ENCODE measurements around the gene NHLRC4.
A peak's percentile ranks its signal among the peaks of the same experiment; 100 is the strongest.

The NHLRC4 gene

DNA sequence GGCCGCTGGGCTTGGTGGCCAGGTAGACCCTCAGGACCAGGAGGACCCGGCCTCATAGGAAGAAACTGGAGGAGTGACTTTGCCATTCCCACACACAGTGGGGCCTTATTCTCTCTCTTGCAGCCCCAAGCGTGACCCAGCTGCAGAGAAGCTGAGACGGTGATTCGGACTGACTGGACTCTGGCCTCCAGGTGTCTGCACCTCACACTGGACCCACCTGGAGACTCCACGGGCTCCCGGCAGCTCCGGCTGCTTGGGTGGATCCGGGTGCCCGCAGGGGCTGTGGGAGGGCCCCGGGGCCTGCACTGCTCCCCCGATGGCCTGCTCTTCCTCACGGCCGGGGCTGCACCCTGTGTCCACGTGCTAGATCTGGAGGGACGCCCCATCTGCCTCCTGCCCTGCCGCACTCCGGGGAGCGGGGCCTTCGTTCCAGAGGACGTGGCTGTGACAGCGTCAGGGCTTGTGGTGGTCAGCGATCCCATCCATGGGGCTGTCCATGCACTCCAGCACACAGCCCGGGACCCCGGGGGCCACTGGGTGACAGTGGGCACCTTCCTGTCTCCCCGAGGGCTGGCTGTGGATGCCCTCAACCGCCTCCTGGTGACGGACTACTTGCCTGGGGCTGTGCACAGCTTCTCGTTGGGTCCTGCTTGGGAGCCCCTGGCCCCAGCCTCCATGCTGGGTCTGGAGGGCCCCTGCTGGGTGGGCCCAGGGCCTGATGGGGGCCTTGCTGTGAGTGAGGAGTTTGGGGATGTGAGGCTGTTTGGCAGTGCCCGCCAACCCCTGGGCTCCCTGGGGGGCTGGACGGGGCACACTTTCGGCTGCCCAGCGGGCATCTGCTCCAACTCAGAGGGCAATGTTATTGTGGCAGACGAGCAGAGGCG, 810 bp downstream of the NHLRC4 start (continued):
- TF ChIP-seq, protein P1, sequence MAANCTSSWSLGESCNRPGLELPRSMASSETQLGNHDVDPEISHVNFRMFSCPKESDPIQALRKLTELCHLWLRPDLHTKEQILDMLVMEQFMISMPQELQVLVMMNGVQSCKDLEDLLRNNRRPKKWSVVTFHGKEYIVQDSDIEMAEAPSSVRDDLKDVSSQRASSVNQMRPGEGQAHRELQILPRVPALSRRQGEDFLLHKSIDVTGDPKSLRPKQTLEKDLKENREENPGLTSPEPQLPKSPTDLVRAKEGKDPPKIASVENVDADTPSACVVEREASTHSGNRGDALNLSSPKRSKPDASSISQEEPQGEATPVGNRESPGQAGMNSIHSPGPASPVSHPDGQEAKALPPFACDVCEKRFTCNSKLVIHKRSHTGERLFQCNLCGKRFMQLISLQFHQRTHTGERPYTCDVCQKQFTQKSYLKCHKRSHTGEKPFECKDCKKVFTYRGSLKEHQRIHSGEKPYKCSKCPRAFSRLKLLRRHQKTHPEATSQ (tag by site-specific recombination; IDR thresholded peaks at IDR 0.05): no peak

DNA sequence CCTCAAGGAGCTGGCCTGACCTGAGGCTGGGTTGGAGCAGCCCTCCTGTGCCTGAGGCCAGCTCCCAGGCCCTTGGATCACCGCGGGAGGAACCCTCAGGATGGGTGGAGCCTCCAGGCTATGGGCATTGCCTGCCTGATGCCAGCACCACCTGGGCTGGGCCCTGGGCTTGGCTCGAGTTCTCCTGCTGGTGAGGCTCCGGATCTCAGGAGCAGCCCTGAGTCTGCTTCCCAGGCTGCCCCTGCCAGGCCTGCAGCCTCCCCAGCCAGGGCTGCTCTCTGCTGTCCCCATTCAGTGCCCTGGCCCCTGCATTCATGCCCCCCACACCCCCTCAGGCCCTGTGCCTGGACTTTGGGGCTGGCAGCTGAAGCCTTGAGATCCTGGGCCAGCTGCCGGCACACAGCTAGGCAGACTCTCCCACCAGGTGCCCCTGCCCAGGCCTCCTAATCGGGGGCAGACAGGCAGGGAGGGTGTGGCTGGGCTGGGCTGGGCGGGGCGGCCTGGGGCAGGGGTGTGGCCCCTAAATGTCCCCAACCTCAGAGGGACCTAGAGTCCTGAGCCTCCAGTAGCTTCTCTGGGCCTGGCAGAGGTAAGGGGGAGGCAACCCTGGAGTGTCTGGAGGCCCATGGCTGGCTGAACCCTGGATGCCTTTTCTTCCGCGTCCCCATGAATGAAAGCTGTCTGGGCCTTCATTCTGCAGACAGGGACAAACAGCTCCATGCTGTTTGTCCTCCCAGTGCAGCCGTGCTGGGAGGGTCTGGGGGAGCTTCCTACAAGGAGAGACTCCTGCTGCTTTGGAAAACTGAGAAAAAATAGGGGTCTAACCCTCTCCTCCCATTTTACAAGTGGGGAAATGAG, 1.8 kb downstream of the NHLRC4 start:
- Histone ChIP-seq H3K36me3 (ENCODE audit: control insufficient read depth in 2 of 2, insufficient read depth in 1 of 2, low read length in 2 of 2) (peaks cover 0 to 18% of the 10 kb centered on the region in 2 experiments; a peak in 1 of 3 replicates), H3K27ac (ENCODE audit: extremely low read depth, low read depth, low read length) (peak overlapping the region; percentile 89; the same call in 1 of the 2 replicates), H3K4me1 (ENCODE audit: control insufficient read depth, insufficient read depth, low read length) (peaks cover 10% of the 10 kb centered on the region), H3K4me3 (ENCODE audit: low read depth, low read length) (peak overlapping the region; percentile 60; the same call in 1 of the 2 replicates), H3K9me3 (ENCODE audit: control insufficient read depth, insufficient read depth, low read depth, low read length) (no peaks in the 10 kb centered on the region)
- CTCF ChIA-PET: no interaction called here
- TF ChIP-seq ZBTB8A (tag by site-specific recombination; IDR thresholded peaks at IDR 0.05): no peak
- TF ChIP-seq KLF10 (tag by site-specific recombination; IDR thresholded peaks at IDR 0.05): 0 out of 2 replicates have a peak, but pooled peaks have one; percentile 18
- TF ChIP-seq ZBTB20 (tag by site-specific recombination; IDR thresholded peaks at IDR 0.05): 0 out of 2 replicates have a peak, but pooled peaks have one; percentile 17
- TF ChIP-seq, protein P2, sequence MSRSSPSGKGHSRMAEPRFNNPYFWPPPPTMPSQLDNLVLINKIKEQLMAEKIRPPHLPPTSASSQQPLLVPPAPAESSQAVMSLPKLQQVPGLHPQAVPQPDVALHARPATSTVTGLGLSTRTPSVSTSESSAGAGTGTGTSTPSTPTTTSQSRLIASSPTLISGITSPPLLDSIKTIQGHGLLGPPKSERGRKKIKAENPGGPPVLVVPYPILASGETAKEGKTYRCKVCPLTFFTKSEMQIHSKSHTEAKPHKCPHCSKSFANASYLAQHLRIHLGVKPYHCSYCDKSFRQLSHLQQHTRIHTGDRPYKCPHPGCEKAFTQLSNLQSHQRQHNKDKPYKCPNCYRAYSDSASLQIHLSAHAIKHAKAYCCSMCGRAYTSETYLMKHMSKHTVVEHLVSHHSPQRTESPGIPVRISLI (tag by site-specific recombination; IDR thresholded peaks at IDR 0.05): no peak
- TF ChIP-seq KLF7 (tag by site-specific recombination; IDR thresholded peaks at IDR 0.05; ENCODE audit: borderline replicate concordance): peak; percentile 75; the same call in 1 of the 2 replicates
- TF ChIP-seq, protein P3, sequence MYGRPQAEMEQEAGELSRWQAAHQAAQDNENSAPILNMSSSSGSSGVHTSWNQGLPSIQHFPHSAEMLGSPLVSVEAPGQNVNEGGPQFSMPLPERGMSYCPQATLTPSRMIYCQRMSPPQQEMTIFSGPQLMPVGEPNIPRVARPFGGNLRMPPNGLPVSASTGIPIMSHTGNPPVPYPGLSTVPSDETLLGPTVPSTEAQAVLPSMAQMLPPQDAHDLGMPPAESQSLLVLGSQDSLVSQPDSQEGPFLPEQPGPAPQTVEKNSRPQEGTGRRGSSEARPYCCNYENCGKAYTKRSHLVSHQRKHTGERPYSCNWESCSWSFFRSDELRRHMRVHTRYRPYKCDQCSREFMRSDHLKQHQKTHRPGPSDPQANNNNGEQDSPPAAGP (tag by site-specific recombination; IDR thresholded peaks at IDR 0.05): peak; percentile 59; the same call in 1 of the 2 replicates
- peak; percentile 85 for TF ChIP-seq KLF8 (tag by site-specific recombination; IDR thresholded peaks at IDR 0.05)
- TF ChIP-seq, protein P4, sequence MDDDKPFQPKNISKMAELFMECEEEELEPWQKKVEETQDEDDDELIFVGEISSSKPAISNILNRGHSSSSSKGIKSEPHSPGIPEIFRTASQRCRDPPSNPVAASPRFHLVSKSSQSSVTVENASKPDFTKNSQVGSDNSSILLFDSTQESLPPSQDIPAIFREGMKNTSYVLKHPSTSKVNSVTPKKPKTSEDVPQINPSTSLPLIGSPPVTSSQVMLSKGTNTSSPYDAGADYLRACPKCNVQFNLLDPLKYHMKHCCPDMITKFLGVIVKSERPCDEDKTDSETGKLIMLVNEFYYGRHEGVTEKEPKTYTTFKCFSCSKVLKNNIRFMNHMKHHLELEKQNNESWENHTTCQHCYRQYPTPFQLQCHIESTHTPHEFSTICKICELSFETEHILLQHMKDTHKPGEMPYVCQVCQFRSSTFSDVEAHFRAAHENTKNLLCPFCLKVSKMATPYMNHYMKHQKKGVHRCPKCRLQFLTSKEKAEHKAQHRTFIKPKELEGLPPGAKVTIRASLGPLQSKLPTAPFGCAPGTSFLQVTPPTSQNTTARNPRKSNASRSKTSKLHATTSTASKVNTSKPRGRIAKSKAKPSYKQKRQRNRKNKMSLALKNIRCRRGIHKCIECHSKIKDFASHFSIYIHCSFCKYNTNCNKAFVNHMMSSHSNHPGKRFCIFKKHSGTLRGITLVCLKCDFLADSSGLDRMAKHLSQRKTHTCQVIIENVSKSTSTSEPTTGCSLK (tag by site-specific recombination; IDR thresholded peaks at IDR 0.05): no peak
- no peak for TF ChIP-seq SP7 (tag by site-specific recombination; IDR thresholded peaks at IDR 0.05)
- TF ChIP-seq, protein P5, sequence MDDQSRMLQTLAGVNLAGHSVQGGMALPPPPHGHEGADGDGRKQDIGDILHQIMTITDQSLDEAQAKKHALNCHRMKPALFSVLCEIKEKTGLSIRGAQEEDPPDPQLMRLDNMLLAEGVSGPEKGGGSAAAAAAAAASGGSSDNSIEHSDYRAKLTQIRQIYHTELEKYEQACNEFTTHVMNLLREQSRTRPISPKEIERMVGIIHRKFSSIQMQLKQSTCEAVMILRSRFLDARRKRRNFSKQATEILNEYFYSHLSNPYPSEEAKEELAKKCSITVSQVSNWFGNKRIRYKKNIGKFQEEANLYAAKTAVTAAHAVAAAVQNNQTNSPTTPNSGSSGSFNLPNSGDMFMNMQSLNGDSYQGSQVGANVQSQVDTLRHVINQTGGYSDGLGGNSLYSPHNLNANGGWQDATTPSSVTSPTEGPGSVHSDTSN (CRISPR knock-in tag; IDR thresholded peaks at IDR 0.05): no peak
- TF ChIP-seq, protein P6, sequence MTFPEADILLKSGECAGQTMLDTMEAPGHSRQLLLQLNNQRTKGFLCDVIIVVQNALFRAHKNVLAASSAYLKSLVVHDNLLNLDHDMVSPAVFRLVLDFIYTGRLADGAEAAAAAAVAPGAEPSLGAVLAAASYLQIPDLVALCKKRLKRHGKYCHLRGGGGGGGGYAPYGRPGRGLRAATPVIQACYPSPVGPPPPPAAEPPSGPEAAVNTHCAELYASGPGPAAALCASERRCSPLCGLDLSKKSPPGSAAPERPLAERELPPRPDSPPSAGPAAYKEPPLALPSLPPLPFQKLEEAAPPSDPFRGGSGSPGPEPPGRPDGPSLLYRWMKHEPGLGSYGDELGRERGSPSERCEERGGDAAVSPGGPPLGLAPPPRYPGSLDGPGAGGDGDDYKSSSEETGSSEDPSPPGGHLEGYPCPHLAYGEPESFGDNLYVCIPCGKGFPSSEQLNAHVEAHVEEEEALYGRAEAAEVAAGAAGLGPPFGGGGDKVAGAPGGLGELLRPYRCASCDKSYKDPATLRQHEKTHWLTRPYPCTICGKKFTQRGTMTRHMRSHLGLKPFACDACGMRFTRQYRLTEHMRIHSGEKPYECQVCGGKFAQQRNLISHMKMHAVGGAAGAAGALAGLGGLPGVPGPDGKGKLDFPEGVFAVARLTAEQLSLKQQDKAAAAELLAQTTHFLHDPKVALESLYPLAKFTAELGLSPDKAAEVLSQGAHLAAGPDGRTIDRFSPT (tag by site-specific recombination; IDR thresholded peaks at IDR 0.05): no peak
- TF ChIP-seq ZNF335 (tag by site-specific recombination; conservative IDR thresholded peaks at IDR 0.05): peak; percentile 84
- TF ChIP-seq, protein P7, sequence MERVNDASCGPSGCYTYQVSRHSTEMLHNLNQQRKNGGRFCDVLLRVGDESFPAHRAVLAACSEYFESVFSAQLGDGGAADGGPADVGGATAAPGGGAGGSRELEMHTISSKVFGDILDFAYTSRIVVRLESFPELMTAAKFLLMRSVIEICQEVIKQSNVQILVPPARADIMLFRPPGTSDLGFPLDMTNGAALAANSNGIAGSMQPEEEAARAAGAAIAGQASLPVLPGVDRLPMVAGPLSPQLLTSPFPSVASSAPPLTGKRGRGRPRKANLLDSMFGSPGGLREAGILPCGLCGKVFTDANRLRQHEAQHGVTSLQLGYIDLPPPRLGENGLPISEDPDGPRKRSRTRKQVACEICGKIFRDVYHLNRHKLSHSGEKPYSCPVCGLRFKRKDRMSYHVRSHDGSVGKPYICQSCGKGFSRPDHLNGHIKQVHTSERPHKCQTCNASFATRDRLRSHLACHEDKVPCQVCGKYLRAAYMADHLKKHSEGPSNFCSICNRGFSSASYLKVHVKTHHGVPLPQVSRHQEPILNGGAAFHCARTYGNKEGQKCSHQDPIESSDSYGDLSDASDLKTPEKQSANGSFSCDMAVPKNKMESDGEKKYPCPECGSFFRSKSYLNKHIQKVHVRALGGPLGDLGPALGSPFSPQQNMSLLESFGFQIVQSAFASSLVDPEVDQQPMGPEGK (tag by site-specific recombination; IDR thresholded peaks at IDR 0.05): peak; percentile 14; the same call in 1 of the 2 replicates
- peak; percentile 99 for TF ChIP-seq KLF1 (tag by site-specific recombination; IDR thresholded peaks at IDR 0.05)
- TF ChIP-seq KLF9 (tag by site-specific recombination; IDR thresholded peaks at IDR 0.05; ENCODE audit: low read depth): peak; percentile 87
- POLR2A ChIA-PET: interaction anchor here (0.7 to 1.4 kb wide), 4 partner anchors 20 to 177 kb away, joined by 3 to 4 read pairs (median 3); no protein-coding TSS in a partner anchor

Measured in HEK293 (cell line).